K562 (cell line): ENCODE data around the gene ZNHIT2. TPM values are rescaled to one million over a fixed set of nuclear protein-coding genes. Genes with fewer than 3 reads are reported as not detected.

Experiments used
- ARHGAP35 ChIP-seq: fragments of 450-650 bp; IDR thresholded peaks from 2 replicates; pipeline ENCODE4 v1.6.1; 2018; ENCODE audit not compliant: partially characterized antibody
- BHLHE40 ChIP-seq: IDR thresholded peaks from 2 replicates; pipeline ENCODE4 v1.6.1; 2011; ENCODE audit warnings: low read length, improper control_type of control experiment
- CBX5 ChIP-seq: IDR thresholded peaks from 2 replicates; pipeline ENCODE4 v1.6.1; 2014; ENCODE audit warnings: low read depth, borderline replicate concordance
- HIVEP1 ChIP-seq: fragments of 250-450 bp; sonication (Bioruptor Pico); IDR thresholded peaks from 2 replicates; pipeline ENCODE4 v1.4.0; 2020; ENCODE audit warnings: mild to moderate bottlenecking
- MAFF ChIP-seq: IDR thresholded peaks from 2 replicates; pipeline ENCODE4 v1.6.1; 2012; ENCODE audit warnings: low read length, improper control_type of control experiment
- MNT ChIP-seq, 2 experiments: fragments of 450-650 bp; conservative IDR thresholded peaks; 2 replicates each; pipeline ENCODE4 v1.6.1; 2017; ENCODE audit warnings: mild to moderate bottlenecking in 2 of 2, moderate library complexity in 2 of 2
- NR2F6 ChIP-seq: fragments of 450-650 bp; formaldehyde crosslinking; IDR thresholded peaks from 2 replicates; pipeline ENCODE4 v1.4.0; 2020; ENCODE audit warnings: mild to moderate bottlenecking
- POLR2G ChIP-seq: fragments of 200-400 bp; formaldehyde crosslinking; IDR thresholded peaks from 2 replicates; pipeline ENCODE4 v1.6.1; 2017; ENCODE audit warnings: low read depth, mild to moderate bottlenecking, antibody characterized with exemption, low read length, moderate library complexity
- SMARCB1 ChIP-seq: IDR thresholded peaks from 2 replicates; pipeline ENCODE4 v1.6.1; 2011; ENCODE audit warnings: improper control_type of control experiment, low read depth; ENCODE audit not compliant: insufficient read length
- SUPT5H ChIP-seq: fragments of 450-650 bp; IDR thresholded peaks from 2 replicates; pipeline ENCODE4 v1.6.1; 2016
- TCF3 ChIP-seq: sonication (generic); formaldehyde crosslinking; IDR thresholded peaks from 2 replicates; pipeline ENCODE4 v1.4.0; 2020; ENCODE audit warnings: mild to moderate bottlenecking, missing genetic modification reagents
- TCF7L2 ChIP-seq: fragments of 150-350 bp; IDR thresholded peaks from 2 replicates; pipeline ENCODE4 v1.6.1; 2016; ENCODE audit warnings: low read depth, mild to moderate bottlenecking, low read length, moderate library complexity
- TRIM24 ChIP-seq, 2 experiments: fragments of 450-650 bp; IDR thresholded peaks; 2 replicates each; pipeline ENCODE4 v1.6.1; 2016
- YY1 ChIP-seq, 3 experiments: IDR thresholded peaks; 2 replicates each; pipeline ENCODE4 v1.6.1; 2011; ENCODE audit warnings: low read length in 2 of 3, mild to moderate bottlenecking in 2 of 3, moderate library complexity in 2 of 3, borderline replicate concordance in 1 of 3, control low read depth in 1 of 3, low read depth in 1 of 3; ENCODE audit not compliant: insufficient read depth in 3 of 3, insufficient replicate concordance in 2 of 3, control insufficient read depth in 1 of 3, insufficient read length in 1 of 3; ENCODE audit errors: extremely low read depth in 1 of 3
- ZNF12 ChIP-seq: sonication (generic); formaldehyde crosslinking; IDR thresholded peaks from 2 replicates; pipeline ENCODE4 v1.4.0; 2020; ENCODE audit warnings: mild to moderate bottlenecking, missing genetic modification reagents
- polyA plus RNA-seq, 8 experiments: library from polyadenylated mRNA; depleted of rRNA in 4 of 8; stranded (reverse) in 5 of 8; unstranded in 3 of 8; fragments of >200 nt; fragmentation: Nextera tagmentation in 2 of 8; fragmentation: Illumina TruSeq in 1 of 8; extraction: Ambion mirVana in 2 of 8; extraction: Trizol in 1 of 8; gene quantifications; 2 replicates each; pipeline versions ENCODE4 v1.2.1 to v1.2.3, GENCODE V29; 2011 to 2014; ENCODE audit warnings: inconsistent platforms in 1 of 8, missing spikeins in 1 of 8
- total RNA-seq, 7 experiments: library from RNA; depleted of rRNA in 6 of 7; stranded (reverse); fragments of >200 nt in 6 of 7; fragmentation: Illumina TruSeq in 2 of 7; extraction: Trizol in 2 of 7; gene quantifications; 2 replicates each; pipeline versions ENCODE4 v1.2.1 to v1.2.3, GENCODE V29; 2011 to 2021; ENCODE audit warnings: low replicate concordance in 1 of 7
- TF ChIP-seq, protein P1 (sequence below): IDR thresholded peaks from 2 replicates; pipeline ENCODE4 v1.6.1; 2016; ENCODE audit warnings: missing genetic modification characterization, missing compliant biosample characterization
- TF ChIP-seq, protein P2 (sequence below): fragments of 200-800 bp; sonication (Bioruptor generic); IDR thresholded peaks from 2 replicates; pipeline ENCODE4 v1.6.1; 2017; ENCODE audit warnings: missing genetic modification characterization, missing compliant biosample characterization
- TF ChIP-seq, protein P3 (sequence below): fragments of 250-450 bp; sonication (Bioruptor Pico); IDR thresholded peaks from 2 replicates; pipeline ENCODE4 v1.8.0; 2021; ENCODE audit warnings: moderate library complexity, mild to moderate bottlenecking, inconsistent platforms
- TF ChIP-seq, protein P4 (sequence below): sonication (generic); formaldehyde crosslinking; IDR thresholded peaks from 2 replicates; pipeline ENCODE4 v1.8.1; 2022; ENCODE audit warnings: missing genetic modification reagents
- TF ChIP-seq, protein P5 (sequence below): fragments of 250-450 bp; sonication (Bioruptor Pico); IDR thresholded peaks from 2 replicates; pipeline ENCODE4 v1.8.0; 2021; ENCODE audit warnings: borderline replicate concordance, mild to moderate bottlenecking, moderate library complexity; ENCODE audit not compliant: poor library complexity, severe bottlenecking

Gene ZNHIT2
- total and polyA plus RNA-seq, 9 of the 15 experiments (the other 6 are each of a cell fraction or from before 2014, with no cell fraction given): 0.08 to 39.0 (median 2.5) TPM

DNA sequence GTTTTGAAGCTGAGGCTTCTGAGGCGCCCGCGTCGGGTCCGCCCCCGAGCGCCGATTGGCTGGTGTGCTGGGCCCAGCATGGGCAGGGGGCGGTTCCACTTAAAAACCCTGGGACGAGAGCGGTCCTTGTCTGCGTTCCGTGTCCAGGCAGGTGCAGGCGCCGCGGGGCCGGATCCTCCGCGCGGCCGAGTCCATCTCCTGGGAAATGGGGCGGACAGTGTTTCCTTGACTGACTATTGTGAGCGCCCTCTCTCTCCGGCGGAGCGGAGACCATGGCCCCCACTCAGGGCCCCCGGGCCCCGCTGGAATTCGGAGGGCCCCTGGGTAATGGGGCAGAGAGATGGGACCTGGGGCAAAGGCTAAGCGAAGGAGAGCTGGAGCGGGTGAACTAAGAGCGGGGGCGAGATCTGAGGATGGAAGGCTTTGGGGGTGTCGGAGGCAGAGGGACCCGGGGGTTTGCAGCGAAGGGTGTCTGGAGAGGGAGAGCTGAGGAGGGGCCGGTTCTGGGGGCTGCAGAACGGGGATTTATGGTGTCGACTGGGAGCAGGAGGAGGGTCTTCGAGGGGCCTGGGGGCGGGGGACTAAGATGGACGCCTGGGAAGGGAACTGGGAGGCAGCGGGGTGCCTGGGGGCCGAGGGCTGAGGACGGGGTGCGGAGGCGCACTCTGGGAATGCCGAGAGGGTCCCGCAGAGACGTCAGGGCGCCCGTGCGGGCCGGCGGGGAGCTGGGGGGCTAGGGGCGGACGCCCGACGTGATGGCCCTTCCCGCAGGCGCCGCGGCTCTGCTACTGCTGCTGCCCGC lies 5.6 kb downstream of the ZNHIT2 start, which contains the start of gene TM7SF2 (continued):
- TF ChIP-seq, protein P1, sequence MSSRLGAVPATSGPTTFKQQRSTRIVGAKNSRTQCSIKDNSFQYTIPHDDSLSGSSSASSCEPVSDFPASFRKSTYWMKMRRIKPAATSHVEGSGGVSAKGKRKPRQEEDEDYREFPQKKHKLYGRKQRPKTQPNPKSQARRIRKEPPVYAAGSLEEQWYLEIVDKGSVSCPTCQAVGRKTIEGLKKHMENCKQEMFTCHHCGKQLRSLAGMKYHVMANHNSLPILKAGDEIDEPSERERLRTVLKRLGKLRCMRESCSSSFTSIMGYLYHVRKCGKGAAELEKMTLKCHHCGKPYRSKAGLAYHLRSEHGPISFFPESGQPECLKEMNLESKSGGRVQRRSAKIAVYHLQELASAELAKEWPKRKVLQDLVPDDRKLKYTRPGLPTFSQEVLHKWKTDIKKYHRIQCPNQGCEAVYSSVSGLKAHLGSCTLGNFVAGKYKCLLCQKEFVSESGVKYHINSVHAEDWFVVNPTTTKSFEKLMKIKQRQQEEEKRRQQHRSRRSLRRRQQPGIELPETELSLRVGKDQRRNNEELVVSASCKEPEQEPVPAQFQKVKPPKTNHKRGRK (tag): no peak
- TF ChIP-seq, protein P2, sequence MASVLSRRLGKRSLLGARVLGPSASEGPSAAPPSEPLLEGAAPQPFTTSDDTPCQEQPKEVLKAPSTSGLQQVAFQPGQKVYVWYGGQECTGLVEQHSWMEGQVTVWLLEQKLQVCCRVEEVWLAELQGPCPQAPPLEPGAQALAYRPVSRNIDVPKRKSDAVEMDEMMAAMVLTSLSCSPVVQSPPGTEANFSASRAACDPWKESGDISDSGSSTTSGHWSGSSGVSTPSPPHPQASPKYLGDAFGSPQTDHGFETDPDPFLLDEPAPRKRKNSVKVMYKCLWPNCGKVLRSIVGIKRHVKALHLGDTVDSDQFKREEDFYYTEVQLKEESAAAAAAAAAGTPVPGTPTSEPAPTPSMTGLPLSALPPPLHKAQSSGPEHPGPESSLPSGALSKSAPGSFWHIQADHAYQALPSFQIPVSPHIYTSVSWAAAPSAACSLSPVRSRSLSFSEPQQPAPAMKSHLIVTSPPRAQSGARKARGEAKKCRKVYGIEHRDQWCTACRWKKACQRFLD (CRISPR knock-in tag): no peak
- TF ChIP-seq ARHGAP35 (peak; percentile 48), TCF3 (CRISPR knock-in tag) (no peak), BHLHE40 (0 out of 2 replicates have a peak, but pooled peaks have one; percentile 8), TRIM24 (IDR thresholded peaks at IDR 0.05) (no peak), MNT (conservative IDR thresholded peaks at IDR 0.05) (peak; percentile 49 to 63; a peak in 3 of 4 replicates), NR2F6 (no peak), POLR2G (peak; percentile 98), HIVEP1 (CRISPR knock-in tag) (no peak), MAFF (no peak), TCF7L2 (no peak), YY1 (IDR thresholded peaks at IDR 0.05; ENCODE audit: borderline replicate concordance in 1 of 3, control insufficient read depth in 1 of 3, extremely low read depth in 1 of 3, insufficient read depth in 3 of 3, insufficient read length in 1 of 3, insufficient replicate concordance in 2 of 3, low read depth in 1 of 3, low read length in 2 of 3) (peak in 1 of 3 experiments; percentile 42), SUPT5H (peak; percentile 85), SMARCB1 (no peak), CBX5 (no peak), ZNF12 (CRISPR knock-in tag) (0 out of 2 replicates have a peak, but pooled peaks have one; percentile 6)
- TF ChIP-seq, protein P3, sequence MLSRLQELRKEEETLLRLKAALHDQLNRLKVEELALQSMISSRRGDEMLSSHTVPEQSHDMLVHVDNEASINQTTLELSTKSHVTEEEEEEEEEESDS (CRISPR knock-in tag): no peak
- TF ChIP-seq, protein P4, sequence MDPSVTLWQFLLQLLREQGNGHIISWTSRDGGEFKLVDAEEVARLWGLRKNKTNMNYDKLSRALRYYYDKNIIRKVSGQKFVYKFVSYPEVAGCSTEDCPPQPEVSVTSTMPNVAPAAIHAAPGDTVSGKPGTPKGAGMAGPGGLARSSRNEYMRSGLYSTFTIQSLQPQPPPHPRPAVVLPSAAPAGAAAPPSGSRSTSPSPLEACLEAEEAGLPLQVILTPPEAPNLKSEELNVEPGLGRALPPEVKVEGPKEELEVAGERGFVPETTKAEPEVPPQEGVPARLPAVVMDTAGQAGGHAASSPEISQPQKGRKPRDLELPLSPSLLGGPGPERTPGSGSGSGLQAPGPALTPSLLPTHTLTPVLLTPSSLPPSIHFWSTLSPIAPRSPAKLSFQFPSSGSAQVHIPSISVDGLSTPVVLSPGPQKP: no peak
- TF ChIP-seq, protein P5, sequence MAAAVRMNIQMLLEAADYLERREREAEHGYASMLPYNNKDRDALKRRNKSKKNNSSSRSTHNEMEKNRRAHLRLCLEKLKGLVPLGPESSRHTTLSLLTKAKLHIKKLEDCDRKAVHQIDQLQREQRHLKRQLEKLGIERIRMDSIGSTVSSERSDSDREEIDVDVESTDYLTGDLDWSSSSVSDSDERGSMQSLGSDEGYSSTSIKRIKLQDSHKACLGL (CRISPR knock-in tag): no peak
